Measurements from ENCODE around the gene PARP16.

DNA sequence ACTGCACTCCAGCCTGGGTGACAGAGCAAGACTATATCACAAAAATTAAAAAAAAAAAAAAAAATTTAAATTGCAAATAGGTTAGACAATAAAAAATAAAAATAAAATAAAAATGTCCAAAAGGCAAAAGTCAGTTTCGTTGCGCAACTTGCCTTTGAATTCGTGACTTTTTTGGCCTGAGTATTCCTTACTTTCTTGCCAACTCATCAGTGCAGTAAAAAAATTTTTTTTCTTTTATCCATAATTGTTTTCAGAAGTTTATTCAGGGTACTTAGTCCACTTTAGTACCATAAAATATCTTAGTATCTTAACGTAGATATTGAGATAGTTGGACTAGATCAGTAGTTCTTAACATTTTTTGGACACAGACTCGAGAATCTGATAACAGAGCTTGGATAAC is 53.0 kb downstream of the PARP16 start:
- TF ChIP-seq CTCF (IDR thresholded peaks at IDR 0.05) (no peak), POLR2A (IDR thresholded peaks at IDR 0.05) (no peak)
